HG03159 (cell line): ENCODE data around the gene RSPH9.
"Not testable (repeated sequence)": the region's sequence is repeated elsewhere in the genome, so short reads cannot be mapped to it uniquely, and the experiment has no call there.

ENCODE experiments used
- ATAC-seq: cut with Tn5 transposase; IDR thresholded peaks from one replicate; pipeline ENCODE4 v1.9.1; 2021; ENCODE audit warnings: mild to moderate bottlenecking, moderate library complexity; ENCODE audit not compliant: unreplicated experiment

Gene RSPH9

GRCh38 chr6:43628393-43629103 lies 16.3 kb upstream of the RSPH9 start:
- ATAC-seq, result no peak

- peak; percentile 72 for ATAC-seq
Measured at GRCh38 chr6:43629104-43629504, 15.7 kb upstream of the RSPH9 start, which contains the start of gene GTPBP2. Gene GTPBP2 (minus strand): TSS chr6:43629264. CDS start chr6:43629162, 102 bp downstream.

- ATAC-seq, result peak; percentile 74
Measured at GRCh38 chr6:43629505-43630300, 15.1 kb upstream of the RSPH9 start.

- ATAC-seq, result no peak
Measured at GRCh38 chr6:43630980-43631619, 13.7 kb upstream of the RSPH9 start.

- not testable (repeated sequence) for ATAC-seq
Measured at GRCh38 chr6:43633002-43633401, 11.8 kb upstream of the RSPH9 start.

GRCh38 chr6:43634702-43635303 lies 10.0 kb upstream of the RSPH9 start:
- no peak for ATAC-seq

GRCh38 chr6:43635387-43636307 lies 9.2 kb upstream of the RSPH9 start, which contains the start of gene MAD2L1BP:
Gene MAD2L1BP (plus strand): TSS chr6:43635840. CDS start chr6:43635876, 36 bp downstream.
- peak; percentile 76 for ATAC-seq

GRCh38 chr6:43636308-43636659 lies 8.6 kb upstream of the RSPH9 start:
- no peak for ATAC-seq

GRCh38 chr6:43639984-43640800 lies 4.6 kb upstream of the RSPH9 start:
- ATAC-seq, result no peak

GRCh38 chr6:43645613-43645964 lies 753 bp downstream of the RSPH9 start:
- ATAC-seq, result no peak

- no peak for ATAC-seq
Measured at GRCh38 chr6:43647613-43648012, 2.8 kb downstream of the RSPH9 start.

GRCh38 chr6:43648248-43648647 lies 3.4 kb downstream of the RSPH9 start:
- no peak for ATAC-seq

- ATAC-seq, result not testable (repeated sequence)
Measured at GRCh38 chr6:43652822-43653221, 8.0 kb downstream of the RSPH9 start.

GRCh38 chr6:43657221-43657802 lies 12.5 kb downstream of the RSPH9 start:
- ATAC-seq, result no peak

- no peak for ATAC-seq
Measured at GRCh38 chr6:43658161-43658560, 13.3 kb downstream of the RSPH9 start.

- ATAC-seq, result not testable (repeated sequence)
Measured at GRCh38 chr6:43662948-43663347, 18.1 kb downstream of the RSPH9 start.

GRCh38 chr6:43665376-43665775 lies 20.5 kb downstream of the RSPH9 start:
- ATAC-seq, result no peak

- no peak for ATAC-seq
Measured at GRCh38 chr6:43666196-43666920, 21.5 kb downstream of the RSPH9 start.
